SIG-M5 treated with dmso at 0.1 percent for 504 hours (cell line): Measurements from ENCODE around the gene NOVA2.
A peak's percentile ranks its signal among the peaks of the same experiment; 100 is the strongest.

ENCODE experiments used
- DNase-seq: peaks from one replicate; lab custom pipeline; 2025; ENCODE audit not compliant: unreplicated experiment; lab: John Stamatoyannopoulos, UW

Gene NOVA2

GRCh38 chr19:46000491-46001246 lies 27.0 kb upstream of the NOVA2 start:
- DNase-seq: no peak

- no peak for DNase-seq
These were observed 26.0 kb upstream of the NOVA2 start for GRCh38 chr19:45999653-46000121.

- no peak for DNase-seq
These were observed 25.2 kb upstream of the NOVA2 start for GRCh38 chr19:45998834-45999233.

GRCh38 chr19:45996933-45997332 lies 23.3 kb upstream of the NOVA2 start:
- no peak for DNase-seq

- no peak for DNase-seq
These were observed 22.2 kb upstream of the NOVA2 start for GRCh38 chr19:45995715-45996385.

GRCh38 chr19:45994998-45995714 lies 21.5 kb upstream of the NOVA2 start, which contains the start of gene CCDC61:
Gene CCDC61 (plus strand): TSS chr19:45995467. CDS start chr19:46003019, 7,552 bp downstream.
- DNase-seq: peak; percentile 99

- DNase-seq: peak; percentile 69
These were observed 20.9 kb upstream of the NOVA2 start for GRCh38 chr19:45994456-45994997.

- DNase-seq: no peak
These were observed 16.6 kb upstream of the NOVA2 start for GRCh38 chr19:45990113-45990728.

- no peak for DNase-seq
These were observed 11.7 kb upstream of the NOVA2 start for GRCh38 chr19:45985321-45985720.

GRCh38 chr19:45981350-45981749 lies 7.7 kb upstream of the NOVA2 start:
- no peak for DNase-seq

- DNase-seq: no peak
These were observed 4.5 kb upstream of the NOVA2 start for GRCh38 chr19:45978156-45978555.

GRCh38 chr19:45976178-45976577 lies 2.5 kb upstream of the NOVA2 start:
- no peak for DNase-seq

- no peak for DNase-seq
These were observed 1.8 kb upstream of the NOVA2 start for GRCh38 chr19:45975306-45976070.

GRCh38 chr19:45972947-45973540 lies 621 bp downstream of the NOVA2 start:
- no peak for DNase-seq

- no peak for DNase-seq
These were observed 1.4 kb downstream of the NOVA2 start for GRCh38 chr19:45972081-45972946.

GRCh38 chr19:45971260-45971902 lies 2.3 kb downstream of the NOVA2 start:
- DNase-seq: no peak

GRCh38 chr19:45969676-45970075 lies 4.0 kb downstream of the NOVA2 start:
- no peak for DNase-seq

- no peak for DNase-seq
These were observed 5.0 kb downstream of the NOVA2 start for GRCh38 chr19:45968626-45969025.
